ENCODE measurements around the gene SESN3.

SESN3 gene

GRCh38 chr11:95264881-95265280, 33.9 kb upstream of the SESN3 start:
- no peak for TF ChIP-seq FOXM1 (IDR thresholded peaks at IDR 0.05; ENCODE audit: borderline replicate concordance, low read depth)
- TF ChIP-seq CEBPB (IDR thresholded peaks at IDR 0.05) = no peak

DNA sequence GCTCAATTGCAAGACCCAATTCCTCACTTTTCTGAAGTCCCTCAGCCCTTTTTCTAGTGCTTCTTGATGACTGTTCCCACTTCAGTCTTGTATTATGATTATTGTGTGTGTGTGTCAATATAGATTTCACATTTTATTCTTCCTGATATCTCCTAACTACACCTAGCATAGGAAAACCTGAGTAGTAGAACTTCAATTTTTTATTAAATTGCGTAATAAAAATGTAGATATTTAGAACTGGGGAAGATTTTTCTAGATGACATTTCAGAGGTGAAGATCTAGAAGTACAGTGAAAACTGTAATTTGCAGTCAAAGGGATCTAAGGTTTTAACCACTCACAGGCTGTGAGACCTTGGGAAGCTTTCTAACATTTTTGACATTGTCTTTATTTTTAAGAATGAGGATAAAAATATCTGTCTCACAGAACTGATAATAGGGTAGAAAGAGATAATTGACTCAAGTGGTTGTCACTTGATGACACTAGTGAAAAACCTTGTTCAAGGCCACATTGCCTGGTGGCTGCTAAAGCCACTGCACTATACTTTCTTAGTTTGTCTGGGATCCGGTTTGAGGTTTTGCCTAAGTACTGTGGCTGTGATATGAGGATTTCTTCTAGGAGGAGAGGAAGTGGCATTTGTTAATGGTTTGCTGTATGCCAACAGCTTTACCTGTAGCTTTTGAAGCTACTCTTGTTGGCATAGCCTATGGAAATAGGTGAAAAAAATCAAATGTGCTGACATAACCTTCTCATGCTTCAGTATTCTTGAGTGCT, 32.2 kb upstream of the SESN3 start:
- TF ChIP-seq TEAD4 (IDR thresholded peaks at IDR 0.05) (no peak), TCF12 (IDR thresholded peaks at IDR 0.05; ENCODE audit: low read depth) (no peak), CREB1 (IDR thresholded peaks at IDR 0.05; ENCODE audit: low read depth) (no peak), NFIC (IDR thresholded peaks at IDR 0.05) (no peak), REST (IDR thresholded peaks at IDR 0.05; ENCODE audit: low read depth) (no peak), EGR1 (IDR thresholded peaks at IDR 0.05) (no peak), EP300 (IDR thresholded peaks at IDR 0.05; ENCODE audit: borderline replicate concordance) (no peak), YY1 (IDR thresholded peaks at IDR 0.05; ENCODE audit: low read depth) (no peak)

DNA sequence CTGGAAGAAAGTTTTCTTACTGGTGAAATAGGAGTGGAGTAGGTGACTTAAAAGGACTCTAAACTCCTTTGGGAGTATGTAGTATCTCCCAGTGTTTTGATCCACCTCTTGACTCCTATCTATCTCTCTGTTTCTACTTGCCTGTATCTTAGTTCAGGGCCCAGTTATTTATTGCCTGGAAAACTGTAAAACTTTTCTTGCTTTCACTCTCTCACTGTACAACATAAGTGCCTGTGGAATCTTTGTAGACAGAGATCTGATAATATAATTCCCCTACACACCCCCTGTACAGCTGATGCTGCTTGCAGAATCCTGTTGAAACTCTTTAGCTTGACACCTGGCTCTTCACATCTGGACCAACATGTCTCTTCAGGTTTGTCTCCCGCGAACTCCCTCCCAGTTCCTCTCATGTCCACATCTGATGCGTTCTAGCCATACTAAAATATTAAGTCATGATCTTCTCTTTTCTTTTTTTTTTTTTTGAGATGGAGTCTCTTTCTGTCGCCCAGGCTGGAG, 26.5 kb upstream of the SESN3 start:
- no peak for TF ChIP-seq EGR1 (IDR thresholded peaks at IDR 0.05)
- TF ChIP-seq CEBPB (IDR thresholded peaks at IDR 0.05) = no peak
- no peak for TF ChIP-seq CREB1 (IDR thresholded peaks at IDR 0.05; ENCODE audit: low read depth)
- no peak for TF ChIP-seq REST (IDR thresholded peaks at IDR 0.05; ENCODE audit: low read depth)

DNA sequence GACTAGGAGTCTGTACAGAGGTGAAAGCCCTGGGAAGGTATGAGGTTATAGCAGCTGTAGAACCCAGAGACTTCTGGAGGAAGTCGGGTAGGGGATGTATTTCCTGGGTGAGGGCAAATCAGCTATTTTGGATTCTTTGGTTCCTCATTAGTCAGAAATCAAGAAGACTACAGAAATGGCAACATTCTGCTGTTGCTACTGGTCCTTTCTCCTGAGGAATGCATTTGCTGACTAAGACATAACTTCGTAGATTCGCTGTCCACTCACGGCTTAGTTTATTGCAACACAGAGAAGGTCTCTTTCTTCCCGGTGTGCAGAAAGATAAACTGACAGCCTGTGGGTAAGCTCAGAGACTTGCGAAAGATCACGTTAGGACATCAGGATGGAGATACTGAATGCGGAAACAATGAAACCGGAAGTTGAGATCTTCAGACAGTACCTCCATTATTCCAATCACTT, 25.3 kb upstream of the SESN3 start:
- TF ChIP-seq, protein P1, sequence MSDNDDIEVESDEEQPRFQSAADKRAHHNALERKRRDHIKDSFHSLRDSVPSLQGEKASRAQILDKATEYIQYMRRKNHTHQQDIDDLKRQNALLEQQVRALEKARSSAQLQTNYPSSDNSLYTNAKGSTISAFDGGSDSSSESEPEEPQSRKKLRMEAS (IDR thresholded peaks at IDR 0.05) = no peak
- no peak for TF ChIP-seq CREB1 (IDR thresholded peaks at IDR 0.05; ENCODE audit: low read depth)

DNA sequence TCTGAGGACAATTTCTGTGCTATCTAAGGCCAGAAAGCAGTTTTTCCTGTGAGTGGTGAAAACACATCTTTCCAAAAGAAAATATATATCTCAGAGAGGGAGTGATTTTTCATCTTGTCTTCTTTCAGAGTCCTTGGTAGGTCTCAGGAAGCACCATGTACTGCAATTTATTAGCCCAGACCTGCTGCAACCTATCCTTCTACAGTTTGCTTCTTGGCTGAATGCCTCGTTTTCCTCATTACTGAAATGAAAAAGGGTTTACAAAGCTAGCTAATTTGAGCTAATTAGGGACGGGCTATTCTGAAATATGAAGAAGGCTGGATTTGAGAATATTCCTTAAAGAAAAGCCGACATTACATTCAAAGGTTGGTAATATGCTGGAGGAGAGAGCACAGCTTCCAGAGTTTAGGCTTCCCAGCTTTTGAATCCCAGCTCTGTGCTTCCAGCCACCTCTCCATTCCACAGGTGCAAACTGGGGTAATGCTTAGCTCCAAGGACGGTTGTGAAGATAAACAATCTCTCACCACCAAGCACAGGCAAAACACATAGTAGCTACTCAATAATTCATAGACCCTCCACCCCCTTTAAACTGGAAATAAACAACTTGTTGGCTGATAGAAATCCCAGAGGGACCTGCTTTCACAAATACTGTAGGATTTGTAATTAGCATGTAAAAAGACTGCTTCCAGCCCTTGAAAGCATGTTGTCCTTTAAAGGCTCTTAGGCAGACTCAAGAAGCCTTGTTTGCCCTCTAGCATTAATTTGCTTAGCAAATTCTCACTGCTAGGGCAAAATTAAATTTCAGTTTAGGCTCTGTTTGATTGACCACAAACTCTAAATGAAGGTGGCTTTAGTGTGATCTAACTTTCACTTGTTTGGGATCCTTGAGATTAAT, 24.5 kb upstream of the SESN3 start:
- TF ChIP-seq USF1 (IDR thresholded peaks at IDR 0.05) = no peak
- TF ChIP-seq REST (IDR thresholded peaks at IDR 0.05; ENCODE audit: low read depth) = no peak
- TF ChIP-seq TAF1 (IDR thresholded peaks at IDR 0.05; ENCODE audit: low read depth) = no peak

- no peak for TF ChIP-seq FOXM1 (IDR thresholded peaks at IDR 0.05; ENCODE audit: borderline replicate concordance, low read depth)
- no peak for TF ChIP-seq EGR1 (IDR thresholded peaks at IDR 0.05)
- TF ChIP-seq EP300 (IDR thresholded peaks at IDR 0.05; ENCODE audit: borderline replicate concordance) = no peak
Observed at GRCh38 chr11:95254716-95255115, 23.7 kb upstream of the SESN3 start.

Measured in Ishikawa (cell line).